Activated CD4-positive, alpha-beta T cell treated with anti-CD3 and anti-CD28 coated beads, Interleukin-2, amount 50 U/mL, for 1 hour (primary cell): ENCODE data around the gene ATXN1.

Experiments used
- DNase-seq: peaks from one replicate; pipeline ENCODE4 v3.0.0-alpha.2; 2020

ATXN1 gene

GRCh38 chr6:16345449-16346330 is 415.6 kb downstream of the ATXN1 start:
- no peak for DNase-seq

- DNase-seq: no peak
These were observed 416.5 kb downstream of the ATXN1 start for GRCh38 chr6:16344756-16345155.

- no peak for DNase-seq
These were observed 417.7 kb downstream of the ATXN1 start for GRCh38 chr6:16343593-16343992.

- DNase-seq: no peak
These were observed 422.0 kb downstream of the ATXN1 start for GRCh38 chr6:16339265-16339587.

- DNase-seq: no peak
These were observed 422.5 kb downstream of the ATXN1 start for GRCh38 chr6:16338577-16339264.

GRCh38 chr6:16337295-16337975 is 423.8 kb downstream of the ATXN1 start:
- DNase-seq: no peak

- DNase-seq: no peak
These were observed 424.4 kb downstream of the ATXN1 start for GRCh38 chr6:16336911-16337294.

GRCh38 chr6:16336056-16336818 is 425.0 kb downstream of the ATXN1 start:
- DNase-seq: no peak

GRCh38 chr6:16335176-16335575 is 426.1 kb downstream of the ATXN1 start:
- DNase-seq: no peak

GRCh38 chr6:16334671-16335070 is 426.6 kb downstream of the ATXN1 start:
- DNase-seq: no peak

GRCh38 chr6:16333580-16333979 is 427.7 kb downstream of the ATXN1 start:
- no peak for DNase-seq

GRCh38 chr6:16332175-16332542 is 429.1 kb downstream of the ATXN1 start:
- DNase-seq: peak; percentile 80

- peak; percentile 68 for DNase-seq
These were observed 429.7 kb downstream of the ATXN1 start for GRCh38 chr6:16331384-16332174.

GRCh38 chr6:16329233-16329632 is 432.0 kb downstream of the ATXN1 start:
- DNase-seq: no peak

- DNase-seq: no peak
These were observed 433.4 kb downstream of the ATXN1 start for GRCh38 chr6:16327777-16328325.

GRCh38 chr6:16326971-16327776 is 434.1 kb downstream of the ATXN1 start:
- no peak for DNase-seq

GRCh38 chr6:16326531-16326930 is 434.7 kb downstream of the ATXN1 start:
- DNase-seq: no peak

GRCh38 chr6:16324606-16325225 is 436.5 kb downstream of the ATXN1 start:
- DNase-seq: no peak

- no peak for DNase-seq
These were observed 437.1 kb downstream of the ATXN1 start for GRCh38 chr6:16324184-16324583.

GRCh38 chr6:16322666-16323312 is 438.5 kb downstream of the ATXN1 start:
- DNase-seq: peak; percentile 74
